Astrocyte (in vitro differentiated cells and primary cell): ENCODE results near the gene PPFIA1. TPM values are rescaled to one million over a fixed set of nuclear protein-coding genes. Genes with fewer than 3 reads are reported as not detected.

Experiments used
- DNase-seq: peaks from one replicate; pipeline ENCODE4 v3.0.0-alpha.2; 2010; ENCODE audit warnings: low read depth
- FAIRE-seq: peaks from 2 replicates; lab custom pipeline; 2011; peaks lifted over from hg19 to GRCh38; lab: Jason Lieb, UNC
- H2AFZ ChIP-seq: 2 replicates; pipeline ENCODE4 v1.6.0; 2012; ENCODE audit warnings: low read depth, low read length, inconsistent platforms
- H3K27ac ChIP-seq: 2 replicates; pipeline ENCODE4 v1.5.1; 2011; ENCODE audit warnings: low read depth, low read length, inconsistent platforms
- H3K27me3 ChIP-seq: 2 replicates; pipeline ENCODE4 v1.6.0; 2011; ENCODE audit warnings: low read length, inconsistent platforms; ENCODE audit not compliant: insufficient read depth
- H3K36me3 ChIP-seq: 2 replicates; pipeline ENCODE4 v1.5.1; 2011; ENCODE audit warnings: low read length, inconsistent platforms; ENCODE audit not compliant: insufficient read depth
- H3K4me1 ChIP-seq: 2 replicates; pipeline ENCODE4 v1.5.1; 2011; ENCODE audit warnings: low read length, inconsistent platforms; ENCODE audit not compliant: insufficient read depth
- H3K4me2 ChIP-seq: 2 replicates; pipeline ENCODE4 v1.6.0; 2012; ENCODE audit warnings: low read length, inconsistent platforms
- H3K4me3 ChIP-seq: 2 replicates; pipeline ENCODE4 v1.5.1; 2011; ENCODE audit warnings: low read depth, mild to moderate bottlenecking, low read length, inconsistent platforms; ENCODE audit not compliant: insufficient read depth
- H3K79me2 ChIP-seq: 2 replicates; pipeline ENCODE4 v1.6.0; 2012; ENCODE audit warnings: mild to moderate bottlenecking, low read length, inconsistent platforms; ENCODE audit not compliant: insufficient read depth
- H3K9ac ChIP-seq: 2 replicates; pipeline ENCODE4 v1.6.0; 2012; ENCODE audit warnings: mild to moderate bottlenecking, low read length, inconsistent platforms
- H3K9me3 ChIP-seq: 2 replicates; pipeline ENCODE4 v1.5.1; 2012; ENCODE audit warnings: low read depth, mild to moderate bottlenecking, low read length, inconsistent platforms; ENCODE audit not compliant: insufficient read depth
- H4K20me1 ChIP-seq: 2 replicates; pipeline ENCODE4 v1.6.0; 2012; ENCODE audit warnings: low read length, inconsistent platforms; ENCODE audit not compliant: insufficient read depth
- H3K27ac Mint-ChIP-seq: one replicate; pipeline ENCODE4 v1.8.0; 2021; ENCODE audit warnings: mild to moderate bottlenecking, mixed read lengths; ENCODE audit not compliant: unreplicated experiment
- H3K27me3 Mint-ChIP-seq: one replicate; pipeline ENCODE4 v1.8.0; 2021; ENCODE audit warnings: low read depth, mixed read lengths; ENCODE audit not compliant: unreplicated experiment
- H3K36me3 Mint-ChIP-seq: one replicate; pipeline ENCODE4 v1.8.0; 2021; ENCODE audit warnings: low read depth, mixed read lengths; ENCODE audit not compliant: unreplicated experiment
- H3K4me1 Mint-ChIP-seq: one replicate; pipeline ENCODE4 v1.8.0; 2021; ENCODE audit warnings: low read depth, mixed read lengths; ENCODE audit not compliant: unreplicated experiment
- H3K4me3 Mint-ChIP-seq: one replicate; pipeline ENCODE4 v1.8.0; 2021; ENCODE audit warnings: mild to moderate bottlenecking, moderate library complexity, mixed read lengths; ENCODE audit not compliant: unreplicated experiment
- H3K9me3 Mint-ChIP-seq: one replicate; pipeline ENCODE4 v1.8.0; 2021; ENCODE audit warnings: mild to moderate bottlenecking, mixed read lengths; ENCODE audit not compliant: unreplicated experiment
- EZH2 ChIP-seq: IDR thresholded peaks from 2 replicates; pipeline ENCODE4 v1.6.1; 2012; ENCODE audit warnings: mild to moderate bottlenecking, low read length, inconsistent platforms; ENCODE audit not compliant: insufficient read depth
- total RNA-seq: library from RNA; stranded (reverse); gene quantifications from 2 replicates; pipeline ENCODE4 v1.2.1, GENCODE V29; 2021
- TF ChIP-seq, protein P1 (sequence below): IDR thresholded peaks from 2 replicates; pipeline ENCODE4 v1.5.1; 2011; ENCODE audit warnings: low read depth, mild to moderate bottlenecking, inconsistent platforms, low read length, moderate library complexity; ENCODE audit not compliant: insufficient read depth

PPFIA1 gene
- total RNA-seq, 1 donor from 2014 or later, result 54.7 TPM

- Histone ChIP-seq H2AFZ (no peak overlapping the region), H3K4me2 (no peak overlapping the region), H3K4me1 (no peaks in the 10 kb centered on the region), H3K36me3 (peaks cover 28% of the 10 kb centered on the region), H3K27me3 (no peaks in the 10 kb centered on the region), H3K27ac (no peak overlapping the region), H3K9me3 (no peaks in the 10 kb centered on the region), H3K4me3 (no peak overlapping the region), H4K20me1 (peaks cover 16% of the 10 kb centered on the region), H3K9ac (no peak overlapping the region), H3K79me2 (no peaks in the 10 kb centered on the region)
- DNase-seq, result no peak
- Mint-ChIP-seq H3K9me3 (no peaks in the 10 kb centered on the region), H3K4me3 (no peak overlapping the region), H3K4me1 (no peaks in the 10 kb centered on the region), H3K27me3 (no peaks in the 10 kb centered on the region), H3K27ac (no peak overlapping the region), H3K36me3 (peaks cover 16% of the 10 kb centered on the region)
- TF ChIP-seq EZH2, result no peak
- TF ChIP-seq, protein P1, sequence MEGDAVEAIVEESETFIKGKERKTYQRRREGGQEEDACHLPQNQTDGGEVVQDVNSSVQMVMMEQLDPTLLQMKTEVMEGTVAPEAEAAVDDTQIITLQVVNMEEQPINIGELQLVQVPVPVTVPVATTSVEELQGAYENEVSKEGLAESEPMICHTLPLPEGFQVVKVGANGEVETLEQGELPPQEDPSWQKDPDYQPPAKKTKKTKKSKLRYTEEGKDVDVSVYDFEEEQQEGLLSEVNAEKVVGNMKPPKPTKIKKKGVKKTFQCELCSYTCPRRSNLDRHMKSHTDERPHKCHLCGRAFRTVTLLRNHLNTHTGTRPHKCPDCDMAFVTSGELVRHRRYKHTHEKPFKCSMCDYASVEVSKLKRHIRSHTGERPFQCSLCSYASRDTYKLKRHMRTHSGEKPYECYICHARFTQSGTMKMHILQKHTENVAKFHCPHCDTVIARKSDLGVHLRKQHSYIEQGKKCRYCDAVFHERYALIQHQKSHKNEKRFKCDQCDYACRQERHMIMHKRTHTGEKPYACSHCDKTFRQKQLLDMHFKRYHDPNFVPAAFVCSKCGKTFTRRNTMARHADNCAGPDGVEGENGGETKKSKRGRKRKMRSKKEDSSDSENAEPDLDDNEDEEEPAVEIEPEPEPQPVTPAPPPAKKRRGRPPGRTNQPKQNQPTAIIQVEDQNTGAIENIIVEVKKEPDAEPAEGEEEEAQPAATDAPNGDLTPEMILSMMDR, result no peak
- no peak for FAIRE-seq
Measured at GRCh38 chr11:70348191-70348590, 77.7 kb downstream of the PPFIA1 start.

- Histone ChIP-seq H3K27ac (no peak overlapping the region), H2AFZ (no peak overlapping the region), H3K4me2 (no peak overlapping the region), H3K9ac (no peak overlapping the region), H3K4me1 (no peaks in the 10 kb centered on the region), H4K20me1 (peaks cover 19% of the 10 kb centered on the region), H3K27me3 (no peaks in the 10 kb centered on the region), H3K9me3 (no peaks in the 10 kb centered on the region), H3K79me2 (no peaks in the 10 kb centered on the region), H3K36me3 (peaks cover 28% of the 10 kb centered on the region), H3K4me3 (no peak overlapping the region)
- TF ChIP-seq, protein P1, result no peak
- TF ChIP-seq EZH2, result no peak
- Mint-ChIP-seq H3K4me1 (no peaks in the 10 kb centered on the region), H3K4me3 (no peak overlapping the region), H3K27me3 (no peaks in the 10 kb centered on the region), H3K9me3 (no peaks in the 10 kb centered on the region), H3K27ac (no peak overlapping the region), H3K36me3 (peaks cover 16% of the 10 kb centered on the region)
- DNase-seq (no peak), FAIRE-seq (no peak)
Measured at GRCh38 chr11:70348608-70349007, 78.1 kb downstream of the PPFIA1 start.

DNA sequence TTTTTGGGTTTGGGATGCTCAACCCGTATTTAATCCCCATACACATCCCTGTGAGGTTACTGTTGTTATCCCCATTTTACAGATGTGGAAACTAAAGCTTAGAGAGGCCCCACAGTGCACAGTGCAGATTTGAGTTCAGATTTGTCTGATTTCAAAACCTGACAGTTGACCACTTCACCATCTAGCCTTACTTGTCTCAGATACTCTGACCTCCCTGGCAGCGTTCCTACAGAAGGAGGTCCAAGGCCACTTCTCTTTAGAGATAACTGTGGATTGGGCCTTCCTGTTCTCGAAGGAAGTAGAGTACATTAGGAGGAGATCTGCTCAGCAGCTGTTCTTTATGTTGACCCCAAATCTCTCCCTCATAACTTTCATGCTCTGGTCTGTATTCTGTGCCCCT lies 81.2 kb downstream of the PPFIA1 start:
- Histone ChIP-seq H3K27ac (no peak overlapping the region), H4K20me1 (peaks cover 29% of the 10 kb centered on the region), H2AFZ (no peak overlapping the region), H3K36me3 (peaks cover 50% of the 10 kb centered on the region), H3K79me2 (no peaks in the 10 kb centered on the region), H3K4me2 (no peak overlapping the region), H3K9ac (no peak overlapping the region), H3K27me3 (no peaks in the 10 kb centered on the region), H3K9me3 (no peaks in the 10 kb centered on the region), H3K4me1 (no peaks in the 10 kb centered on the region), H3K4me3 (no peak overlapping the region)
- DNase-seq, result no peak
- Mint-ChIP-seq H3K27me3 (no peaks in the 10 kb centered on the region), H3K4me1 (no peaks in the 10 kb centered on the region), H3K4me3 (no peak overlapping the region), H3K27ac (no peak overlapping the region), H3K9me3 (no peaks in the 10 kb centered on the region), H3K36me3 (peaks cover 17% of the 10 kb centered on the region)
- no peak for TF ChIP-seq EZH2
- TF ChIP-seq, protein P1, result no peak
- no peak for FAIRE-seq
